Activated CD8-positive, alpha-beta T cell treated with anti-CD3 and anti-CD28 coated beads, Interleukin-2, amount 10 ng/mL, durations not matched to agents 7 days and 5 days (primary cell): ENCODE results near the gene SELENOI. TPM values are rescaled to one million over a fixed set of nuclear protein-coding genes. Genes with fewer than 3 reads are reported as not detected.

Experiments used
- ATAC-seq: fragments of 150-1000 bp; cut with Tn5 transposase; one replicate; pipeline ENCODE4 v1.10.0; 2021; ENCODE audit warnings: moderate library complexity
- CTCF ChIA-PET: fragments of 350-600 bp; sonication (Branson Sonifier 250); formaldehyde crosslinking; loops from one replicate; lab custom pipeline; 2021; ENCODE audit warnings: antibody characterized with exemption; lab: Charles Lee
- POLR2A ChIA-PET: fragments of 350-600 bp; sonication (Branson Sonifier 250); formaldehyde crosslinking; loops from one replicate; lab custom pipeline; 2021; ENCODE audit warnings: antibody characterized with exemption; lab: Charles Lee
- DNase-seq: peaks from one replicate; pipeline ENCODE4 v3.0.0-alpha.2; 2020
- H3K27ac Mint-ChIP-seq: one replicate; pipeline ENCODE4 v1.8.0; 2021; ENCODE audit warnings: mild to moderate bottlenecking, mixed read lengths
- H3K27me3 Mint-ChIP-seq: one replicate; pipeline ENCODE4 v1.8.0; 2021; ENCODE audit warnings: low read depth, mixed read lengths
- H3K36me3 Mint-ChIP-seq: one replicate; pipeline ENCODE4 v1.8.0; 2021; ENCODE audit warnings: low read depth, mixed read lengths
- H3K4me1 Mint-ChIP-seq: one replicate; pipeline ENCODE4 v1.8.0; 2021; ENCODE audit warnings: low read depth, mixed read lengths
- H3K4me3 Mint-ChIP-seq: one replicate; pipeline ENCODE4 v1.8.0; 2021; ENCODE audit warnings: mild to moderate bottlenecking, mixed read lengths
- H3K9me3 Mint-ChIP-seq: one replicate; pipeline ENCODE4 v1.8.0; 2022; ENCODE audit warnings: mixed read lengths; ENCODE audit not compliant: insufficient read depth
- total RNA-seq, 2 experiments: library from RNA; stranded (reverse); gene quantifications; one replicate each; pipeline ENCODE4 v1.2.3, GENCODE V29; 2021

Gene SELENOI
- total RNA-seq, 2 experiments from 2014 or later = 36.8 to 37.6 TPM

- H3K4me1 Mint-ChIP-seq = no peaks in the 10 kb centered on the region
- H3K27me3 Mint-ChIP-seq = peaks cover 20% of the 10 kb centered on the region
- no peaks in the 10 kb centered on the region for H3K36me3 Mint-ChIP-seq
- ChIA-PET CTCF (no interaction called here), POLR2A (interaction anchor here (0.6 kb wide), 1 partner anchor 336 kb away, joined by 3 read pairs; no protein-coding TSS in a partner anchor)
- H3K9me3 Mint-ChIP-seq = no peaks in the 10 kb centered on the region
- no peak overlapping the region for H3K4me3 Mint-ChIP-seq
- ATAC-seq (no peak), DNase-seq (no peak)
- no peak overlapping the region for H3K27ac Mint-ChIP-seq
Observed at GRCh38 chr2:26435106-26435505, 89.2 kb downstream of the SELENOI start.

DNA sequence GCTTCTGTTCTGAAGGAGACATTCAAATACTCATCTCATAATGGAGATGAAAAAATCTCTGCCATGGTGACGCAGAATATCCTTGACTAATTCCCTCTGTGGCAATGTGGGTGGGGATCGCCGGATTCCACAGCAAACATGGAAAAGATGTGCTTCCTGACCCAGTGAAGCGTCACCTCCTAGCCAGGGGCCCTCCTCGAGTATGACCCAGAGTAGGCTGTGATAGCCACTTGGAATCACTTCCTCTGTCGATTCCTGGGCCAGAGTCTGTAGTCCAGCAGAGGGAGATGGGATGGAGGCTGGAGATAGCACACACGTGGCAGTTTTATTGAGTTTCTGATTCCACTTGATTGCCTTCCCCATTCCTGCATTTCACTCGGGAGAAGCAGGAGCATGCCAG is 92.6 kb downstream of the SELENOI start:
- CTCF ChIA-PET = no interaction called here

DNA sequence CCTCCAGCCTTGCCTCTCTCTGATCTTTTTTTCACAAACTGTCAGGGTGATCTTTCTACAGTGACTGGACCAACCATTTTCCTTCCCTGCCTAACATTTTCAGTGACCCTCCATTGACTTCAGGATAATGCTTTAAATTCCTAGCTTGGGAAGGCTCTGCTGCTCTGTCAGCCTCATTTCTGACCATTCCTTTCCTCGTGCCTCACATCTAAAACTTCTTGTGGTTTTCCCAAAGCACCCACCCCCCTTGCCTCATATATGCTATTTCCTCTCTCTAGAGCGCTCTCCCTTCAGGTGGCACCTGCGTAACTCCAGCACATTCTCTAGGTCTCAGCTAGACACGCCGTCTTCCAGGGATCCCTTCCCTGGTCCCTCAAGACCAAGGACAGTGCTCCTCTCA is 93.0 kb downstream of the SELENOI start:
- no peak overlapping the region for H3K27ac Mint-ChIP-seq
- ChIA-PET CTCF (no interaction called here), POLR2A (no interaction called here)
- H3K27me3 Mint-ChIP-seq = peaks cover 10% of the 10 kb centered on the region
- no peaks in the 10 kb centered on the region for H3K4me1 Mint-ChIP-seq
- H3K4me3 Mint-ChIP-seq = no peak overlapping the region
- H3K9me3 Mint-ChIP-seq = no peaks in the 10 kb centered on the region
- DNase-seq (no peak), ATAC-seq (no peak)
- no peaks in the 10 kb centered on the region for H3K36me3 Mint-ChIP-seq

More for the DNA sequence above, 92.6 kb downstream of the SELENOI start:
- H3K27me3 Mint-ChIP-seq = peaks cover 14% of the 10 kb centered on the region
- H3K4me3 Mint-ChIP-seq = no peak overlapping the region
- H3K27ac Mint-ChIP-seq = no peak overlapping the region
- no peaks in the 10 kb centered on the region for H3K4me1 Mint-ChIP-seq
- H3K9me3 Mint-ChIP-seq = no peaks in the 10 kb centered on the region
- DNase-seq = no peak
- POLR2A ChIA-PET = no interaction called here
- no peaks in the 10 kb centered on the region for H3K36me3 Mint-ChIP-seq
- ATAC-seq = no peak

DNA sequence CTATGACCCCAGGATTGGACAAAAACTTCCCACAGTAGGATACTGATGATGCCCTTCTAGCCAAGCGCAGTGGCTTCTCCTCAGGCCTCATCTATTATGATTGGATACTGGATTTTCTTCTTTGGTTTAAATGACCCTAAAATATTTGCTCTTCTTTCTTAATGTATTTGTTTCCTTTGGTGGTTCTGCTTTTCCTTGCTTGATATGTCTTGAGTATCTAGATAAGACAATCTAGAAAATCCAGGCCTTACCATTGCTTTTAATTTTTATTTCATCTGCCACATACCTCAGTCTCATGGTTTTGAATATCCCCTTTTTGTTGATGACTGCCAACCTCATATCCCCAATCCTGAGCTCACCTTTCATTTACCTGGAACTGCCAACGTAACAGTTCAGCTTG is 96.4 kb downstream of the SELENOI start:
- DNase-seq (no peak), ATAC-seq (no peak)
- peaks cover 9% of the 10 kb centered on the region for H3K27me3 Mint-ChIP-seq
- ChIA-PET CTCF (interaction anchor here (1.1 kb wide), 1 partner anchor 61 kb away, joined by 3 read pairs; no protein-coding TSS in a partner anchor), POLR2A (no interaction called here)
- H3K4me3 Mint-ChIP-seq = no peak overlapping the region
- H3K4me1 Mint-ChIP-seq = no peaks in the 10 kb centered on the region
- H3K36me3 Mint-ChIP-seq = no peaks in the 10 kb centered on the region
- H3K27ac Mint-ChIP-seq = no peak overlapping the region
- H3K9me3 Mint-ChIP-seq = no peaks in the 10 kb centered on the region

DNA sequence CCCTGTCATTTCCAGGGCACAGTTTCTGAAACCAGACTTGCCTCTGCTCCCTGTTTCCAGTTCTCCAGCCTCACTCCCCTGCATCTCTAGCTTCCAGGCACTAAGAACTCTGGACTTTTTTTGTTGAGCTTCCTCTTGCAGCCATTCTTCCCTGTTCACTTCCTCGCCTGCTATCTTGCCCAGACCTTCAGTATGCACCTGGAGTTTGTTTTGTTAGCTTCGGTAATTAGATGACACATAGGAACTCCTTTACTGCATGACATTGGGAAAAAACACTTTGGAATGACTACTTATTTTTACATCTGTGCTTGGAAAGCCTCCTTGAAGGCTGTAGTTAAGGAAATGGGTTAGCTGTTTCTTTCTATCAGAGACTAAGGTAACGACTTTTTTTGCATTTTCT is 96.8 kb downstream of the SELENOI start:
- Mint-ChIP-seq H3K4me3 (no peak overlapping the region), H3K4me1 (no peaks in the 10 kb centered on the region), H3K9me3 (no peaks in the 10 kb centered on the region), H3K27ac (no peak overlapping the region), H3K36me3 (no peaks in the 10 kb centered on the region), H3K27me3 (peaks cover 9% of the 10 kb centered on the region)
- DNase-seq = no peak
- ATAC-seq = no peak
- CTCF ChIA-PET = interaction anchor here (1.1 to 1.5 kb wide), 2 partner anchors 10 to 60 kb away, joined by 3 to 5 read pairs; no protein-coding TSS in a partner anchor
- POLR2A ChIA-PET = no interaction called here

- POLR2A ChIA-PET = no interaction called here
- H3K36me3 Mint-ChIP-seq = no peaks in the 10 kb centered on the region
- H3K27ac Mint-ChIP-seq = no peak overlapping the region
- DNase-seq (no peak), ATAC-seq (no peak)
- H3K4me1 Mint-ChIP-seq = no peaks in the 10 kb centered on the region
- no peak overlapping the region for H3K4me3 Mint-ChIP-seq
- peaks cover 4% of the 10 kb centered on the region for H3K27me3 Mint-ChIP-seq
- CTCF ChIA-PET = interaction anchor here (1.5 kb wide), 1 partner anchor 8 kb away, joined by 5 read pairs; no protein-coding TSS in a partner anchor
- no peaks in the 10 kb centered on the region for H3K9me3 Mint-ChIP-seq
Observed at GRCh38 chr2:26444236-26444635, 98.3 kb downstream of the SELENOI start.

Other genes starting within 250 kb of the SELENOI start
- gene GAREM2, start 173.1 kb upstream of the SELENOI start, total RNA-seq = 1 to 10 TPM; 2.8 to 5.5 TPM
- gene HADHA, start 101.5 kb upstream of the SELENOI start, total RNA-seq = 100 to 1,000 TPM; 119 to 124 TPM
- gene HADHB, start 101.2 kb upstream of the SELENOI start, total RNA-seq = 10 to 100 TPM; 59.1 to 63.5 TPM
- gene ADGRF3, start 646 bp downstream of the SELENOI start, total RNA-seq = 1 to 10 TPM; 5.8 TPM
- gene DRC1, start 55.8 kb downstream of the SELENOI start, total RNA-seq = not detected
- 10 to 100 TPM; 17.2 to 19.9 TPM for gene OTOF, start 132.0 kb downstream of the SELENOI start, total RNA-seq